ENCODE results near the gene NFIA. TPM values are rescaled to one million over a fixed set of nuclear protein-coding genes. Genes with fewer than 3 reads are reported as not detected.

The NFIA gene
- total and polyA plus RNA-seq, 2 of the 13 experiments (the other 11 are each of a cell fraction or from before 2014, with no cell fraction given), result 14.7 to 28.5 TPM

- Histone ChIP-seq H2AFZ (ENCODE audit: low read length) (no peak overlapping the region), H3K4me1 (ENCODE audit: insufficient read depth, low read length) (peaks cover 52% of the 10 kb centered on the region), H3K4me3 (replicated peaks in 1 of 3; ENCODE audit: insufficient read depth in 1 of 3, low read depth in 2 of 3, low read length in 3 of 3) (no peak overlapping the region), H3K36me3 (replicated peaks in 1 of 2; ENCODE audit: control insufficient read depth in 1 of 2, insufficient read depth in 2 of 2, low read length in 2 of 2) (peaks cover 0 to 7% of the 10 kb centered on the region in 2 experiments; a peak in 2 of 5 replicates), H3K9ac (ENCODE audit: insufficient read depth, low read depth, low read length) (no peak overlapping the region), H3K27ac (ENCODE audit: extremely low read length, insufficient read depth, low read length) (no peak overlapping the region), H3K4me2 (ENCODE audit: low read depth, low read length) (no peak overlapping the region), H3K9me3 (ENCODE audit: low read length) (no peaks in the 10 kb centered on the region), H3K79me2 (ENCODE audit: insufficient read depth, low read length) (peaks cover 74% of the 10 kb centered on the region), H3K27me3 (ENCODE audit: control insufficient read depth in 1 of 2, insufficient read depth in 2 of 2, low read length in 2 of 2) (no peaks in the 10 kb centered on the region), H4K20me1 (ENCODE audit: insufficient read depth, low read length) (peaks cover 3% of the 10 kb centered on the region; the same call in 1 of the 2 replicates)
- TF ChIP-seq ZNF207 (IDR thresholded peaks at IDR 0.05; ENCODE audit: borderline replicate concordance), result no peak
- 0 out of 2 replicates have a peak, but pooled peaks have one; percentile 13 for TF ChIP-seq POGZ (CRISPR knock-in tag; IDR thresholded peaks at IDR 0.05)
- TF ChIP-seq ZBTB33 (CRISPR knock-in tag; IDR thresholded peaks at IDR 0.05), result peak; percentile 89
- no peak for TF ChIP-seq RFXAP (CRISPR knock-in tag; IDR thresholded peaks at IDR 0.05; ENCODE audit: borderline replicate concordance)
- no peak for TF ChIP-seq MTF2 (CRISPR knock-in tag; IDR thresholded peaks at IDR 0.05; ENCODE audit: borderline replicate concordance)
- peak; percentile 75 for TF ChIP-seq RBM22 (optimal IDR thresholded peaks at IDR 0.05; ENCODE audit: low read length)
- no peak for TF ChIP-seq XBP1 (CRISPR knock-in tag; IDR thresholded peaks at IDR 0.05)
- TF ChIP-seq FOSL2 (CRISPR knock-in tag; IDR thresholded peaks at IDR 0.05), result peak; percentile 55; the same call in 1 of the 2 replicates
- TF ChIP-seq PITX1 (CRISPR knock-in tag; IDR thresholded peaks at IDR 0.05), result no peak
- TF ChIP-seq ZNF552 (CRISPR knock-in tag; IDR thresholded peaks at IDR 0.05; ENCODE audit: borderline replicate concordance), result no peak
- DNase-seq (ENCODE audit: low spot score) (peak; percentile 62), FAIRE-seq (no peak), ATAC-seq (no peak)
- in situ Hi-C loops (cut with HindIII; ENCODE audit: extremely low pct_ligation_motif_present, low pct_unique_long_range_greater_than_20kb), result no loop called here
- 86% methylated on average over 6 of the region's 6 CpGs for WGBS (ENCODE audit: low lambda C conversion rate)
- no TSS peak for BruUV-seq (replicated peaks)
- ChIA-PET CTCF (ENCODE audit: low intra/inter-chr PET ratio, low total read pairs) (no interaction called here), POLR2A (no interaction called here)
- intact Hi-C loops (cut with micrococcal nuclease; ENCODE audit: unreplicated experiment), result loop anchor here (10.0 kb wide), 1 partner anchor 161 kb away; no protein-coding TSS in a partner anchor
These were observed 133.4 kb downstream of the NFIA start for GRCh38 chr1:61215676-61216289.
